Keratinocyte (primary cell): Measurements from ENCODE around the gene SMCP. TPM values are rescaled to one million over a fixed set of nuclear protein-coding genes. Genes with fewer than 3 reads are reported as not detected.

ENCODE experiments used
- DNase-seq: peaks from one replicate; pipeline ENCODE4 v3.0.0-alpha.2; 2011; ENCODE audit warnings: low read depth, missing footprints, low spot score
- FAIRE-seq: peaks from 2 replicates; lab custom pipeline; 2011; peaks lifted over from hg19 to GRCh38; lab: Jason Lieb, UNC
- H2AFZ ChIP-seq: 2 replicates; pipeline ENCODE4 v1.6.0; 2012; ENCODE audit warnings: low read length, control low read depth, inconsistent platforms; ENCODE audit not compliant: control insufficient read depth
- H3K27ac ChIP-seq: 2 replicates; pipeline ENCODE4 v1.5.1; 2011; ENCODE audit warnings: low read length; ENCODE audit not compliant: control insufficient read depth, insufficient read depth
- H3K27me3 ChIP-seq: 3 replicates; pipeline ENCODE4 v1.6.0; 2011; ENCODE audit warnings: low read length; ENCODE audit not compliant: control insufficient read depth, insufficient read depth; ENCODE audit errors: extremely low read depth
- H3K36me3 ChIP-seq, 2 experiments: 2 replicates in 1 of 2; 3 replicates in 1 of 2; pipeline ENCODE4 v1.5.1; 2011; ENCODE audit warnings: low read length in 2 of 2, mild to moderate bottlenecking in 1 of 2; ENCODE audit not compliant: control insufficient read depth in 2 of 2, insufficient read depth in 2 of 2; ENCODE audit errors: extremely low read depth in 1 of 2
- H3K4me1 ChIP-seq: 3 replicates; pipeline ENCODE4 v1.5.1; 2011; ENCODE audit warnings: low read length; ENCODE audit not compliant: control insufficient read depth, insufficient read depth; ENCODE audit errors: extremely low read depth
- H3K4me2 ChIP-seq: 3 replicates; pipeline ENCODE4 v1.6.0; 2011; ENCODE audit warnings: low read depth, low read length; ENCODE audit not compliant: control insufficient read depth, insufficient read depth; ENCODE audit errors: extremely low read depth
- H3K4me3 ChIP-seq, 3 experiments: fragments of 200-600 bp in 1 of 3; sonication (generic) in 1 of 3; 2 replicates in 2 of 3; 3 replicates in 1 of 3; pipeline ENCODE4 v1.5.1; 2011 to 2016; ENCODE audit warnings: low read length in 3 of 3, mild to moderate bottlenecking in 3 of 3, control low read depth in 2 of 3, inconsistent platforms in 1 of 3, low read depth in 1 of 3, mixed read lengths in 1 of 3, mixed run types in 1 of 3, moderate library complexity in 1 of 3; ENCODE audit not compliant: control insufficient read depth in 2 of 3, insufficient read depth in 2 of 3; ENCODE audit errors: extremely low read depth in 1 of 3
- H3K79me2 ChIP-seq: 2 replicates; pipeline ENCODE4 v1.6.0; 2012; ENCODE audit warnings: low read length; ENCODE audit not compliant: control insufficient read depth, insufficient read depth
- H3K9ac ChIP-seq: 3 replicates; pipeline ENCODE4 v1.6.0; 2011; ENCODE audit warnings: low read length; ENCODE audit not compliant: control insufficient read depth, insufficient read depth; ENCODE audit errors: extremely low read depth
- H3K9me1 ChIP-seq: 3 replicates; pipeline ENCODE4 v1.6.0; 2011; ENCODE audit warnings: low read length; ENCODE audit not compliant: control insufficient read depth, insufficient read depth; ENCODE audit errors: extremely low read depth
- H3K9me3 ChIP-seq: 2 replicates; pipeline ENCODE4 v1.5.1; 2012; ENCODE audit warnings: low read depth, low read length; ENCODE audit not compliant: control insufficient read depth
- H4K20me1 ChIP-seq: 3 replicates; pipeline ENCODE4 v1.6.0; 2011; ENCODE audit warnings: low read length; ENCODE audit not compliant: control insufficient read depth, insufficient read depth; ENCODE audit errors: extremely low read depth
- CTCF ChIP-seq, 3 experiments: IDR thresholded peaks in 1 of 3; conservative IDR thresholded peaks in 1 of 3; optimal IDR thresholded peaks in 1 of 3; 2 replicates in 2 of 3; 3 replicates in 1 of 3; pipeline versions ENCODE3 to v1.5.1; 2011; ENCODE audit warnings: low read length in 3 of 3, mild to moderate bottlenecking in 3 of 3, moderate library complexity in 2 of 3, control low read depth in 1 of 3, inconsistent platforms in 1 of 3; ENCODE audit not compliant: insufficient read depth in 2 of 3; ENCODE audit errors: extremely low read depth in 1 of 3
- EZH2 ChIP-seq: IDR thresholded peaks from one replicate; pipeline ENCODE4 v1.6.1; 2012; ENCODE audit warnings: inconsistent platforms, mild to moderate bottlenecking, low read length, moderate library complexity
- dilution Hi-C: fragments of 300-500 bp; cut with MboI; formaldehyde crosslinking; loops from one replicate; pipeline ENCODE4 v1.7.0; 2020; ENCODE audit warnings: low sequenced_read_pairs; ENCODE audit not compliant: extremely low pct_ligation_motif_present
- polyA plus RNA-seq, 5 experiments: library from polyadenylated mRNA; depleted of rRNA in 3 of 5; stranded (reverse) in 3 of 5; stranded (forward) in 1 of 5; unstranded in 1 of 5; fragments of >200 nt; gene quantifications; 1 replicate in 1 of 5; 2 replicates in 3 of 5; 3 replicates in 1 of 5; pipeline versions ENCODE4 v1.2.1 to v1.2.3, GENCODE V29; 2011 to 2012; ENCODE audit warnings: missing spikeins in 2 of 5, low read depth in 1 of 5, low replicate concordance in 1 of 5

Gene SMCP
- polyA plus RNA-seq, 1 donor (not counting 4 experiments of a cell fraction or from before 2014, with no cell fraction given), result not detected

DNA sequence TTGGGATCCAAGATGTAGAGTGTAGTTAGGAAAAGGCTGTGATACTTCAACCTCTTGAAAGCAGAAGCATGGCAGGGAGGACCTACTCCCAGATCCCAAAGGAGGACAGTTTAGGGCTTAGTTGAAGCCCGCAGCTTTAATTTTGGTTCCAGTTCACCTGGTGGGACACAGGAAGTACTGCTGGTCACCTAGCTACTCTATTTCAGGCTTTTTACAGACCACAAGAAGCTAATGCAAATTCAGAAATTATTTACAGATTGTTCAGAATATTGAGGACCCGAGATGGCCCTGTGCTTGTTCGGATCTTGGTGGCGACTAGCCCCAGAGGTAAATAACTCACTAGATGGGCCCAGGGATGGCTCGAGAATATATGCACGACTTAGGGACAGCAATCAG is 6.4 kb upstream of the SMCP start:
- Histone ChIP-seq H3K4me2 (no peak overlapping the region), H3K4me1 (no peaks in the 10 kb centered on the region), H3K9ac (no peak overlapping the region), H3K9me3 (no peaks in the 10 kb centered on the region), H4K20me1 (no peaks in the 10 kb centered on the region), H3K27ac (no peak overlapping the region), H3K4me3 (no peak overlapping the region), H3K9me1 (no peaks in the 10 kb centered on the region), H2AFZ (peak overlapping the region; percentile 36), H3K27me3 (no peaks in the 10 kb centered on the region), H3K79me2 (no peaks in the 10 kb centered on the region), H3K36me3 (no peaks in the 10 kb centered on the region)
- dilution Hi-C loops, result no loop called here
- TF ChIP-seq CTCF (optimal IDR thresholded peaks at IDR 0.05 in 1 of 3, IDR thresholded peaks at IDR 0.05 in 1 of 3, conservative IDR thresholded peaks at IDR 0.05 in 1 of 3; ENCODE audit: extremely low read depth in 1 of 3, insufficient read depth in 2 of 3, low read length in 3 of 3) (no peak), EZH2 (no peak)
- FAIRE-seq (no peak), DNase-seq (no peak)

- no peaks in the 10 kb centered on the region for H3K9me1 ChIP-seq
- H4K20me1 ChIP-seq, result no peaks in the 10 kb centered on the region
- TF ChIP-seq CTCF (optimal IDR thresholded peaks at IDR 0.05 in 1 of 3, IDR thresholded peaks at IDR 0.05 in 1 of 3, conservative IDR thresholded peaks at IDR 0.05 in 1 of 3; ENCODE audit: extremely low read depth in 1 of 3, insufficient read depth in 2 of 3, low read length in 3 of 3), result no peak
- TF ChIP-seq EZH2, result no peak
- no peaks in the 10 kb centered on the region for H3K79me2 ChIP-seq
- H3K4me1 ChIP-seq, result peaks cover under 1% of the 10 kb centered on the region
- no peak overlapping the region for H3K4me2 ChIP-seq
- no peak overlapping the region for H3K4me3 ChIP-seq
- no peaks in the 10 kb centered on the region for H3K36me3 ChIP-seq
- H3K27me3 ChIP-seq, result no peaks in the 10 kb centered on the region
- H3K9ac ChIP-seq, result no peak overlapping the region
- H3K9me3 ChIP-seq, result no peaks in the 10 kb centered on the region
- H3K27ac ChIP-seq, result no peak overlapping the region
- FAIRE-seq, result no peak
- DNase-seq, result no peak
- dilution Hi-C loops, result no loop called here
- no peak overlapping the region for H2AFZ ChIP-seq
Observed at GRCh38 chr1:152873495-152873894, 4.6 kb upstream of the SMCP start.
